Muscle of leg (tissue), 11 donors: Measurements from ENCODE around the gene SPATA46. TPM values are rescaled to one million over a fixed set of nuclear protein-coding genes. Genes with fewer than 3 reads are reported as not detected.

Source experiments
- DNase-seq: peaks from one replicate; pipeline ENCODE4 v3.0.0; 2013
- H3K27ac ChIP-seq: one replicate; pipeline ENCODE4 v1.5.1; 2013; ENCODE audit warnings: mild to moderate bottlenecking, low read length, control low read depth
- H3K27me3 ChIP-seq: one replicate; pipeline ENCODE4 v1.6.1; 2013; ENCODE audit warnings: low read length; ENCODE audit not compliant: control insufficient read depth, insufficient read depth
- H3K36me3 ChIP-seq: one replicate; pipeline ENCODE4 v1.6.1; 2013; ENCODE audit warnings: low read length; ENCODE audit not compliant: control insufficient read depth, insufficient read depth
- H3K4me1 ChIP-seq: one replicate; pipeline ENCODE4 v1.6.1; 2013; ENCODE audit warnings: low read length; ENCODE audit not compliant: control insufficient read depth, insufficient read depth
- H3K4me3 ChIP-seq: one replicate; pipeline ENCODE4 v1.5.1; 2013; ENCODE audit warnings: low read length, control low read depth
- H3K9me3 ChIP-seq: replicated peaks from 2 replicates; pipeline ENCODE4 v1.6.1; 2013; ENCODE audit warnings: low read depth, low read length; ENCODE audit not compliant: control insufficient read depth
- WGBS: methylation state at CpG from one replicate; pipeline ENCODE4 v1.1.5; 2013; ENCODE audit warnings: missing lambda C conversion rate; ENCODE audit not compliant: insufficient coverage; 5-methylcytosine and 5-hydroxymethylcytosine counted together
- polyA plus RNA-seq, 8 donors: library from polyadenylated mRNA; unstranded; fragments of 120-200 nt; gene quantifications; one replicate each; pipeline versions ENCODE4 v1.2.1 to v1.2.3, GENCODE V29; 2013; ENCODE audit warnings: inconsistent platforms in 1 of 8, low replicate concordance in 1 of 8; ENCODE audit not compliant: insufficient read length in 8 of 8, insufficient read depth in 1 of 8
- total RNA-seq: library from RNA; stranded (reverse); fragments of 120-200 nt; gene quantifications from one replicate; pipeline ENCODE4 v1.2.4, GENCODE V29; 2013

The SPATA46 gene
- total and polyA plus RNA-seq, 9 donors, result 0.21 to 0.29 (median 0.28) TPM; not detected in 6

DNA sequence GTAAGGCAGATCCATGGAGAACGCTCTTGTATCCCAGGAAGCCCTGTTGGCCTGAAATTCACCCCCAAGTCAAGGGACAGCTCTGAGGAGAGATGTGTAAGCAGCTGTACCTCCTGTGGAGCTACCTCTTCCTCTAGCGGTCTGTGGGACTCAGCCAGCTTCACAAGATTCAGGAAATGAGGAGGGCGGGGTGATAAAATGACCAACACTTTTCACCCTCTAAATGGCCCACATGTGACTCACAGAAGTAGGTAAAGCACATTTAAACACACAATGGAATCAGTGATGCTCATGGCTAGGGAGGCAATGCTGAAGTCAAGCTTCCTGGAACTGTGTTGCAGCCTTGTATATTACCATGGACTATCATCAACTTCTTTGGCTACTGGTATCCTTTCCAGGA lies 35.3 kb upstream of the SPATA46 start, which contains the start of gene SH2D1B:
Gene SH2D1B, minus strand, starts transcription at position 135 of the 400 bp plus-strand sequence. Its CDS starts 120 bp downstream, at position 15.
- no peaks in the 10 kb centered on the region for H3K36me3 ChIP-seq
- H3K4me3 ChIP-seq, result no peak within 1 kb of the TSS
- no CpG with 5 or more reads among the region's 3 CpGs for WGBS

DNA sequence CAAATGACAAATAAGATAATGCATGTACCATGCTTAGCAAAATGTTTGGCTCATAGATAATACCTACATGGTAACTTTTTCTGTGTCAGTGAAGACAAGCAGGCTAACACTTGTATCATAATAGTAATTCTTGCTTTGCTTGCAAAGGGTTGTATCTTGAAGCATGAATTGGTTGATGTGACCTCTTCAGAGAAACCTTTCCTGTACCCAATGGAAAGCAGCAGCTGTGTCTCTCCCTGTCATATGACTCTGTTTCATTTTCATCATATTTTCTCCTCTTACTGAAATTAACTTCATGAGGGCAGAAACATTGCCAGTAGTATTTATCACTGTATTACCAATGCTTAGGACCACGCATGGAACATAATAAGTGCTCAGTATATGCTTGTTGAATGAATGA lies 30.9 kb upstream of the SPATA46 start:
- WGBS, result no CpG with 5 or more reads among the region's 1 CpG
- Histone ChIP-seq H3K36me3 (no peaks in the 10 kb centered on the region), H3K27me3 (no peaks in the 10 kb centered on the region), H3K9me3 (no peaks in the 10 kb centered on the region), H3K27ac (no peak overlapping the region), H3K4me1 (no peaks in the 10 kb centered on the region), H3K4me3 (no peak overlapping the region)
- DNase-seq, result no peak

More for the DNA sequence above, 35.3 kb upstream of the SPATA46 start, which contains the start of gene SH2D1B:
- DNase-seq, result no peak
- H3K27me3 ChIP-seq, result no peaks in the 10 kb centered on the region
- H3K9me3 ChIP-seq, result no peaks in the 10 kb centered on the region
- H3K27ac ChIP-seq, result no peak within 1 kb of the TSS
- no peaks in the 10 kb centered on the region for H3K4me1 ChIP-seq

DNA sequence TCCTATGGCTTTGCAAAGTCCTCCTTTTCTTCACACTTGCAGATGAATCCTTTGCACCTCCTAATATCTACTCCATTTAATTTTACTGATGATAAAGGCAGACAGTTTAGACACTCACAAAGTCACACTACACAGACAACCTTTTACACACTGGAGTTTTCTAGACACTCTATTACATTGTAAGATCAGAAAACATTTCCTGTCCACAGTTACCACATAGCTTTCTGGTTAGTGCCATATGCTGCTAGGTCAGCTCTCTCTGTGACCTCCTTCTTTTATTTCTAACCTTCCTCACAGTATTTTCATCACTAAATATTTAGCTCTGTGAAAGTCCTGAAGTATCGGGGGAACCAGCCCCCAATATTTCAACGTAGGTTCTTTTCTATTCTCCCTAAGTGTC lies 30.2 kb upstream of the SPATA46 start:
- Histone ChIP-seq H3K36me3 (no peaks in the 10 kb centered on the region), H3K27me3 (no peaks in the 10 kb centered on the region), H3K9me3 (no peaks in the 10 kb centered on the region), H3K4me1 (no peaks in the 10 kb centered on the region), H3K27ac (no peak overlapping the region), H3K4me3 (no peak overlapping the region)
- WGBS, result no CpG with 5 or more reads among the region's 2 CpGs
- no peak for DNase-seq

DNA sequence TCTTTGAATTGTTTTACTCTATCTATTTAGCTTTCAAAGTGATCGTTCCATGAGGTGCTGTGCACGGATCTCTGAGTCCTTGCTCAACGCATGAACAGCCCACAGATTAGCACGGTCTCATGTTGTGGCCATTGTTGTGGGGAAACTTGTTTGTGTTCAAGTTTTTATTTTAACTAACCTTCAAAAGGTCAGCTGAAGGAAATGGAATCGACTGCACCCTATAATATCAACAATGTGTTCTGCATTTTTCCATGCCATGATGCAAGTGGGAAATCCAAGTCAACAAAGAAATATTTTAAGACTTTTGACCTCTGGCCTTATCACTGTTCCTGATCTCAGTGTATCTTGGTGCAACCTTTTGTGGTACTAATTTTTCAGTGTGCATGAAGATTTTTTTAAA lies 29.1 kb upstream of the SPATA46 start:
- Histone ChIP-seq H3K27ac (no peak overlapping the region), H3K36me3 (no peaks in the 10 kb centered on the region), H3K4me1 (no peaks in the 10 kb centered on the region), H3K4me3 (no peak overlapping the region), H3K9me3 (no peaks in the 10 kb centered on the region), H3K27me3 (no peaks in the 10 kb centered on the region)
- DNase-seq, result no peak
- WGBS, result no CpG with 5 or more reads among the region's 5 CpGs

DNA sequence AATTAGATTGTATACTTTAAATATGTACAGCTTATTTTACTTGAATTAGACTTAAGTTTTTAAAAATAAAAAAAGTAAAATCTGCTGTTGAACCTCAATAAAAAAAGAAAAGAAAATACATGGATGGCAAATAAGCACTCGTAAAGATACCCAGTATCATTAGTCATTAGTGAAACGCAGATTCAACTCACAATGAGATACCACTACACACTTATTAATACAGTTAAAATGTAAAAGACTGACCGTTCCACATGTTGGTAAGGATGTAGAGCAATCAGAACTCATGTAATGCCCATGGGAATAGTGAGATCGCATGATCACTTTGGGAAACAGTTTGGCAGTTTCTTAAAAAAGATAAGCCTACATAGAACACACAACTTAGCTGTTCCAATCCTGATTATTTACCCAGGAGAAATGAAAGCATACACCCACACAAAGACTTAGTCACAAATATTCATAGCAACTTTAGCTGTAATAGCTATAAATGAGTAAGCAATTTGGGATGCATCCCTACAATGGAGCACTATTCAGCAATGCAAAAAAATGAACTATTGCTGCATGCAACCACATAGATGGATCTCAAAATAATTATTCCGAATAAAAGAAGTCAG lies 28.0 kb upstream of the SPATA46 start:
- DNase-seq, result no peak
- Histone ChIP-seq H3K9me3 (no peaks in the 10 kb centered on the region), H3K36me3 (no peaks in the 10 kb centered on the region), H3K4me3 (no peak overlapping the region), H3K27ac (no peak overlapping the region), H3K27me3 (no peaks in the 10 kb centered on the region), H3K4me1 (no peaks in the 10 kb centered on the region)
- no CpG with 5 or more reads among the region's 5 CpGs for WGBS

- H3K27me3 ChIP-seq, result peaks cover 6% of the 10 kb centered on the region
- H3K27ac ChIP-seq, result no peak overlapping the region
- no peak for DNase-seq
- no peaks in the 10 kb centered on the region for H3K4me1 ChIP-seq
- H3K36me3 ChIP-seq, result no peaks in the 10 kb centered on the region
- H3K9me3 ChIP-seq, result no peaks in the 10 kb centered on the region
- H3K4me3 ChIP-seq, result no peak overlapping the region
- 94% methylated on average over 7 of the region's 10 CpGs for WGBS
Measured at GRCh38 chr1:162400790-162401355, 24.2 kb upstream of the SPATA46 start.

DNA sequence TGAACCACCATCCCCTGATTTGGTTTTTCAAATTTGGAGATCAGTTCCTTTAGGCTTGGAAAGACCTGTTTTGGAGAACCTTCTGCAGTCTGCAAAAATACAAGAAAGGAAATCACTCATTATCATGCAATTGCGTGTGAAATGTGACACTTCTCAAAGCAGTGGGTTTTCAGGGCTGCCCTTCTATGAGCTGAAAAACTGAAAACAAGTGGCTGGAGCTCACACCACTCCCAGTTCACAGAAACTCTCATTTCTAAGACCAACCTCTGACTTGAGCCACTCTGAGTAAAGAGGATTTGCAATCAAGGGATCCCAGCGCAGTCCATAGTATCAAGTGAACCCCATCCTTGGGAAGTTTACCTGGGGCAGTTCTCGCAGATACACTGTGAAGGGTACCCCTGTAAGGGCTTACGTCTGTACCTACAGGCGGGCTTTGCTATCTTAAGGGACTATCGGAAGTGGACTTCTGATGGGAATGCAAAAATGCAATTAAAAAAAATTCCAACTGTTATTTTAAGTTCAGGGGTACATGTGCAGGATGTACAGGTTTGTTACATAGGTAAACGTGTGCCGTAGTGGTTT lies 22.4 kb upstream of the SPATA46 start:
- Histone ChIP-seq H3K4me3 (no peak overlapping the region), H3K4me1 (no peaks in the 10 kb centered on the region), H3K27ac (no peak overlapping the region), H3K36me3 (no peaks in the 10 kb centered on the region), H3K27me3 (peaks cover 8% of the 10 kb centered on the region), H3K9me3 (no peaks in the 10 kb centered on the region)
- 33% methylated on average over 1 of the region's 8 CpGs for WGBS
- DNase-seq, result no peak

DNA sequence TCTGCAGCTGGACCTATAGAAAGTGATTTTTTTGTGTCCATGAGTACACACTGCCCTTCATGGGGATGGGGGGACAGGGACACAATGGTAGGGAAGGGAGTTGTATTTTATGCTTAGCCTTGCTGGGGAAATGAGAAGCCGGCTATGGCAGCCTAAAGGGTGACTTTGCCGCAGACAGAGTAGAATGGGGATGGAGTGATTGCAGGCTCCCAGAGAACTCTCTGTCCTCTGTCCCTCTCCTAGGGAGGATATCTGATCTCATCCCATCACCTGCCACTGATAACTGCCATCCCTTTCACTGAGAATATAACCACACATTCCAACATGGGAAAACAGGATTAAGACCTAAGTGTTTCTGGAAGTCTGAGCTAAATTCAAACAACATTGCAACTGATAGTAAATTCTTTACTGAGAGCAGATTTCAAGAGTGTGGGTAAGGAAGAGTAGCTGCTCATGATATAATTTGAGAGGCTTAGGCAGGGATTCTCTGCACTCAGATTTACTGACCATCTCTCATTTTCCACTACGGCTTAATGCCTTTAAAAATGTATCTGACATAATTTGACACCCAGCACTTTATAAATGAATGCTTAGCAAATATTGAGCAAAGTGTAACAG lies 21.4 kb upstream of the SPATA46 start:
- Histone ChIP-seq H3K9me3 (no peaks in the 10 kb centered on the region), H3K36me3 (no peaks in the 10 kb centered on the region), H3K4me1 (no peaks in the 10 kb centered on the region), H3K4me3 (no peak overlapping the region), H3K27me3 (peaks cover 8% of the 10 kb centered on the region), H3K27ac (no peak overlapping the region)
- no peak for DNase-seq
- WGBS, result no CpG with 5 or more reads among the region's 3 CpGs

- peaks cover 8% of the 10 kb centered on the region for H3K27me3 ChIP-seq
- no peaks in the 10 kb centered on the region for H3K4me1 ChIP-seq
- no peaks in the 10 kb centered on the region for H3K9me3 ChIP-seq
- no peaks in the 10 kb centered on the region for H3K36me3 ChIP-seq
- no peak for DNase-seq
- H3K27ac ChIP-seq, result no peak overlapping the region
- WGBS, result no CpG with 5 or more reads among the region's 3 CpGs
- no peak overlapping the region for H3K4me3 ChIP-seq
Measured at GRCh38 chr1:162397039-162397448, 20.4 kb upstream of the SPATA46 start.

DNA sequence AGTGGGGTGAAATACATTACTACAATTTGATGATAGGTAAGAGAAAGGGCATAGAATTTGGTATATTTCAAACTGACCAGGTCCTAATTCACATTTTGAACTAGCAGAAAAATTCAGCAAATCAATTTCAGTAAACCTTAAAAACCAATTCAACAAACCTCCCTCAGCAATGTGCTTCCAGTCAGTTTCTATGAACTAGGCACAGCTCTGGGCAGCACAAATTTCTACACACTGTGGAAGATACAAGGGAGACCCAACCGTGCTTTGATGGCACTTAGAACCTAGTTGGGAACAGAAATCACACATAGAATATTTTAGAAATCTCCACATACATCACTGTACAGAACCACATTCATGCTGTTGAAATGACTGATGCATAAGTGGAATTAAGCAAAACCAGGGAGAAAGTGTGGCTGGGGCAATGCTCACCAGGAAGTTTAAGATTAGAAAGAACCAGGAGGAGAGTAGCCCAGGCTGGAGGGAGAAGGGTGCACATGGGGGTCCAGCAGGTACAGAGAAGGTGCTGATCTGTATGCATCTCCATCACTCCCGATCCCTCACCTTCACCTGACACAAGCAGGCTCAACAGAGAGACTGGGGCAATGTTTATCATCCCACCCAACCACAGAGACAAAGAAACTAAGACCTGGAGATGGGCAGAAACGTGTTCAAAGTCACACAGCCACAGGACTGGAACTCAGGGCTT lies 19.7 kb upstream of the SPATA46 start:
- peaks cover 8% of the 10 kb centered on the region for H3K27me3 ChIP-seq
- DNase-seq, result no peak
- H3K4me3 ChIP-seq, result no peak overlapping the region
- no peaks in the 10 kb centered on the region for H3K9me3 ChIP-seq
- peaks cover 2% of the 10 kb centered on the region for H3K4me1 ChIP-seq
- no peaks in the 10 kb centered on the region for H3K36me3 ChIP-seq
- WGBS, result no CpG with 5 or more reads among the region's 3 CpGs
- H3K27ac ChIP-seq, result no peak overlapping the region
